GM03348 (cell line): ENCODE measurements around the gene AUTS2.

Source experiments
- DNase-seq: peaks from one replicate; pipeline ENCODE4 v3.0.0; 2012; ENCODE audit warnings: low spot score

The AUTS2 gene

DNA sequence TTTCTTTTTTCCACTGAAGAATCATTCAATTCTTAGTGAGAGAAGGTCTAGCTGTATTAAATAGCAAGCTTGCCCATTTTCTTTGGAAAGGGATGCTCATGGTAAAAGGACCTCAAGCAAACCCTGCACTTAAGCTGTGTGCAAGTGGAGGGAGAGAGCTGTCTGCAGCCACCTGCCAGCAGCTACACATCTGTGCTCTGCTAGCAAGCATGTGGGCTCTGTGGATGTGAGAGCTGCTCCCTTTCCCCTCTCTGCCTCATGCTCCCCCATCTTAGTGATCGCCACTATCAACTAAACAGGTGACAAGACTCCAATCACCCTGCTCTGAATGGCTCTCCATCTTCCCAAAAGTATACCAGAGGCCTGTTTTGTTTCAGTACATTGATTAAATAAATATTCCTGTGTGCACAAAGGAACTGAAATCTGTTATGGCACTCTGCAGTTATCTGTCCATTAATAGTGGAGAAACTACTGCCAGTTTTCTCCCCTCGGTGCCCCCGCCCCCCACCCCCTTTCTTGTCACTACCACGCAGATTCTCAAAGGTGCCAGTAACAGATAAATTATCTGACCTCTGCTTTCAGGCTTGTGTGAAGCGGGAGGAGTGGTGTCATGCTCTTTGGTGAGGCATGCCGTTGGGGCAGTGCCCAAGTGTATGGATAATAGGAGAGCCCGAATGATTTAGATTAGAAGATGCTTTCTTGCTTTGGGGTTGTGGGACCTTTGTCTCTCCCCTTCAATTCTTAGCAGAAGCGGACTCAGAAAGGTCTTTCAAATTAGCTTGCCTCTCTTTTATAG lies 26.4 kb downstream of the AUTS2 start:
- DNase-seq = no peak

DNA sequence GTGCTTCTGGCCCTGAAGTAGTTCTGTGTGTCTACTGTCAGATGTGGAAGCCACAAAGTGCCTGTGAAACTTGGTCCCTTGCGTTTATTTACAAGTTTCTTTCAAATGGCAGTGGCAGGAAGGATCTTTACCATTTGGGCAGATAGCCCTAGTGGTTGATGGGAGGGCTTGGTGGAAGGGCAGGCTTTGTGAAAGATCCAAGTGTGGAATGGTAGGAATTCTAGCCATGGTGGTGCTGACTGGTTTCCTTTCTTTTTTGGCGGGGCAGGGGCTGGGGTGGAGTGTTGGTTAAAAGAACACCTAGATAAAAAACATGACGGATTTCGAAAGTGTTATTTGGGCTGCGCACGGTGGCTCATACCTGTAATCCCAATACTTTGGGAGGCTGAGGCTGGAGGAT lies 27.0 kb downstream of the AUTS2 start:
- DNase-seq = no peak

DNA sequence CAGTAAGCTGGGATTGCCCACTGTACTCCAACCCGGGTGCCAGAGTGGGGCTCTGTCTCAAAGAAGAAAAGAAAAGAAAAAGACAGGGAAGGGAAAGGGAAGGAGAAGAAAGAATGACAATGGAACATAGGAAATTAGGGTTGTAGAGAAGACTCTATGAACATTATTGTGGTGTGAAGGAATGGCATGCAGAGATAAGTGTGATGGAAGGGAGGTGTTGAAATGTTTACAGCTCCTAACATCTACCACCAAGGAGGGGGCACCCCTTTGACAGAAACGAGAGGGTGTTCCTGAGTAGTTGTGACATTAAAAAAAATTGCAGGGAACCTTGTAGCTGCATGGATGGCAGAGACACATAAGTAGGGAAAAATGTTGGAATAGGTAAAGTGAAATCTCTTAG lies 27.5 kb downstream of the AUTS2 start:
- DNase-seq = no peak

DNA sequence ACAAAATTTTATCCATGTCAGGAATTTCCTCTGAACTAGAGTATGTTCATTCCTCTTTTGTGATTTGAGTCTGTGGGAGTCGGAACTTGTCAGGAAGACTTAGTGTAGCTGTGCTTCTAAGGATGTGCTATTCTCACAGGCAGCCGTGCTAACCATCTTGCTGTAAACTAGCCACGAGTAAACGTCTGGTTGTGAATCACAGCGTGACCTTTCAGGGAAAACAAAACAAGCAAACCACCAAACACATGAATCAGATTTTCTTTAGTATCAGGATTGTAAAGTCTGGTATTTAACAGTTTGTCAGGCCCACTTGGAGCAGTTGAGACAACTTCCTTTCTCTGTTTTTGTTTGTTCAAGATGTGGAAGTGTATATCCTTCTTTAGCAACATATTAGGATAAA lies 32.0 kb downstream of the AUTS2 start:
- DNase-seq = peak; percentile 75

DNA sequence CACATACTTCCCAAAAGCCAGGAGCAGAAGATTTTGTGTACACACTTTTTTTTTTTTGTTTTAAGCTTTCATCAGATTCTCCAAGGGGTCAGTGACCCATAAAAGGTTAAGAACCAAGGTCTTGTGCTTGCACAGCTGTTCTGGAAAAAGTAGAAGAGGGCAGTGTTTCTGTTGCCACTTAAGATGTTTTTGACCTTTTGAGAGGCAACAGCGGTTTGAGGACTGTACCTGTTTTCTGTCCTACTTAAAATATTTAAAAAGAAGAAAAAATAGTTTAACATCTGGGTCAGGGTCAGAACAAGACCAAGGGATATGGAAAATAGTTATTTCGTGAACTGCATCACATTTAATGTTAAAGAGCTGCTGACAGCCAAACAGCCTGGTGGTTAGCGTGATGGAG lies 32.9 kb downstream of the AUTS2 start:
- no peak for DNase-seq

DNA sequence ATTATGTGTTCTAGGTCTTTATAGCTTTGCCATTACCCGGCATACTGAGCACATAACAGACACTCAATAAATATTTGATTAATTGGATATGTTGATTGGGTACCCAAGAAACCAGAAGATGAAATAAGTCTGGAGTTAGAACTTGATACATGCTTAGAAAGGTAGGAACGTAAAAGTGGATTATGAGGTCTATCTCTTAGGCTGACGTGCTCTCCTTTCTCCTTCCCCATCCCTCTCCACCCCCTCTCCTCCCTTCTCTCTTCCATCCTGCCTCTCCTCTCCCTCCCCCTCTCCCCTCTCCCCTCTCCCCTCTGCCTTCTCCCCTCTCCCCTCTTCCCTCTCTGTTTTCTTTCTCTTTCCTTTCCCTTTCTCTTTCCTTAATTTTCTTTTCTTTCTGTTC lies 34.0 kb downstream of the AUTS2 start:
- DNase-seq = no peak

DNA sequence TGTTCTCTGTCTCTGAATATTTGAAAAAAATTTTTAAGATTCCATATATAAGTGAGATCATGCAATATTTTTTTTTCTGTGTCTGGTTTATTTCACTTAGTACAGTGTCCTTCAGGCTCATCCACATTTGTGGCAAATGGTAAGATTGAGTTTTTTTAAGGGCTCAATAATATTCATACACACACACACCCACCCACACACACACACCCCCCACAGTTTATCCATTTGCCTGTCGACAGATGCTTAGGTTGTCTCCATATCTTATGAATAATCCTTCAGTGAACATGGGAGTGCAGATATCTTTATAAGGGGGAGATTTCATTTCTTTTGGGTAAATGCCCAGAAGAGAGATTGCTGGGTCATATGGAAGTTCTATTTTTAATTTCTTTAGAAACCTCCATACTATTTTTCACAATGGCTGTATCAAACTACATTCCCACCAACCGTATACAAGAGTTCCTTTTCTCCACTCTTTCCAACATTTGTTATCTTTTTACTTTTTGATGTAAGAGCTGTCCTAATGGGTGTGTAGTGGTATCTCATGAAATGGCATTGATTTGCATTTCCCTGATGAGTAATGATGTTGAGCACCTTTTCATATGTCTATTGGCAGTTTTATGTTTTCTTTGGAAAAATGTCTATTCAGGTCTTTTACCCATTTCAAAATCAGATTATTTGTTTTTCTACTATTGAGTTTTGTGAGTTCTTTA lies 35.0 kb downstream of the AUTS2 start:
- no peak for DNase-seq

DNA sequence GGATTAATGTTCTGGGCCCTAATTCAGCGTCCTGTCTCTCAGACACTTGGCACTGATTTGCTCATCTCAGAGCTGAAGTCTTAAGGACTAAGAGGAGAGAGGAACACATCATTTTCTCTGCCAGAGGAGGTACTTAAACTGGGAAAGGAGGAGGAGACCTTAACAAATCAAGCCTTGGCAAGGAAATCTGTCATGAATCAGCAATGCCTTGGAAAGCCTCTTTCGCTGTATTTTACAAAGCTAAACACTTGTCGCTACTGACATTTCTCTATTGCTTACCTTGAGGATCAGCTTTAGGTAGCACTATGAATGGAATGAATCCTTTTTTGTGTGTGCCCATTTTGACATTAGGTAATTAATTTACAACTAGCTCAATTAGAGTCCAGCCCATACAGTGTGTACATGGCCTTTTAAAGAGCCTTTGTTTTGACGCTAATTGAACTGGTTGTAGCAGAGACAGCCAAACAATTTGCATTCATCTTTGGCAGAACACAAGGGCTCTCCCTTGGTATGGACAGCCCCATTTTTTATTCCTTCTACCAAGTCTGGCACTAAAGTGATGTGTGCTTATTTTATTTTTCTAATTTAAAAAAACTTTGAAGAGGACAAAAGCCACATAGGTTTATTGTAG lies 37.4 kb downstream of the AUTS2 start:
- DNase-seq = peak; percentile 8

DNA sequence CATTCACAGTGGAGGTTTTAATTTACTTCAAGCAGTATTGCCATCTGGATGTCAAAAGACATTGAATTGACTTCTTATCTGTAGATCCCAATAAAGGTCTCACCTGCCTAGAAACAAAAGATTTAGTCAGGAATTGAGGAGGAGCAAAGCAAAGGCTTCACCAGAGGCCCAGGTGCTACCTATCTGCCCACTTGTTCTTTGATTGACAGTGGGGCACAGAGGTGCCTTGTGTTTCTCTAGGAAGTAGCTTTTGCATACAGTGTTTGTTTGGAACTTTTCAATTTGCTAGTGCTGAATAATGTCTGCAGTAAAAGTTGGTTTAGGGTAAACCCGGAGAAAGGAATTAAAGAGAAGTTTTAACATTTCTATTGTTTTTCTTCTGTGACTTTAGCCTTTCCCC lies 40.4 kb downstream of the AUTS2 start:
- DNase-seq = no peak

DNA sequence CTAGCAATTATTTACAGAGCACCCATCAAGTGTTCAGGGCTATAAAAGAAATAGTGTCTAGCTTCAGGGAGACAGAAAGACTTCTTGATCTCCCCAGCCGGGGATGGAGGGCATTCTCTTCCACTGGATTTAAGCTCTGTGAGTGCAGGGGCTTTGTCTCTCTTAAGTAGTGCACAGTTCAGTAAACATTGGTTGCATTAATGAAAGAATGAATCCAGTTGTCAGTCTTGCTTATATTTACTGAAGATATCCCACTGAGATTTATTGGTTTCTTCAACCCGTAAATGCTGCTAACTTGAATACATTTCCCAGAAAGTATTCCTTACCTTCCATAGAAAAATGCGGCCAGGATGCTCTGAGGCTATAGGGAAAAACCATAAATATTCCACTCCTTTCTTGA lies 41.9 kb downstream of the AUTS2 start:
- DNase-seq = no peak

DNA sequence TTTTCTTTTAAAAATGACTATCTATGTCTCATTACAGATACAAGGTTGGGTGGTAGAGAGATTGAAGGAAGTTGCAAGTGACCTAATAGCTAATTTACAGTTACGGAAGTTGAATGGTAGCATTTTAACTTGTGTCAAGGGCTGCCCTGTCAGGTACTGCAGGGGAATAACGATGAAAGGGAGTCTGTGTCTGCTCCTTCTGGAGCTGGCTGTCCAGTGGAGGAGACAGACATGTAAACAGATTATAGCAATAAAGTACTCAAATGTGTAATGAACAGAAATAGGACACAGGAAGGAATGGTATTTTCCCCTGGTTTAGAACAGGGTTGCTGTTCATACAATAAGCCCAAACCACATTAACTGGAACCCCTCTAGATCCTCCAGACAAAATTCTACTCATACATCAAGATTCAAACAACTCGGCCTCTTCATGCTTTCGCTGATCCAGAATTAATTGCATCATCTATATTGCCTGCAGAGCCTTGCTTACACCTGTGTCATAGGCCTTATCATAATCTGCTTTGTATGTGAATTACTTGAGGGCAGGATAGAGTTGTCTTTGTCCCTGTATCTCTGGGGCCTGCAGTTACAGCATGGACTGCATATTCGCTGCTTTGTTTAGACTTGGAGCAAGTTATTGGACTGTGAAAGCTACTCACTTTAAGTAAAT lies 42.8 kb downstream of the AUTS2 start:
- DNase-seq = no peak

DNA sequence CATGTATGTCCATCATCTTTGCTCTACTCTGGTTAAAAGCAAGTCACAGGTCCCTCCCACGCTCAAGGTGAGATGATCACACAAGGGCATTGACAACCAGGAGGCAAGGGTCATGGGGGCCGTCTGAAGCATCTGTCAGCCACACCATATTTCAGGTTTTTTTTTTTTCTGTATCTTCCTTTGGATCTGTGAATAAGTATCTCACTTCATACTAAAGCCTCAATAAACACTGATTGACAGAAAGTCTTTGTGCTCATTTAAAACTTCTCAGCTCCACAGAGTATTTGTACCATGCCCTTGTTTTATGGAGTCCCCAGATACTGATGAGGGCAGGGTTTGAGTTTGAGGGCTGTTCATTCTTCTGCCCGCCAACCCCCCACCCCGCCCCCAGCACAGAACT lies 45.0 kb downstream of the AUTS2 start:
- no peak for DNase-seq

DNA sequence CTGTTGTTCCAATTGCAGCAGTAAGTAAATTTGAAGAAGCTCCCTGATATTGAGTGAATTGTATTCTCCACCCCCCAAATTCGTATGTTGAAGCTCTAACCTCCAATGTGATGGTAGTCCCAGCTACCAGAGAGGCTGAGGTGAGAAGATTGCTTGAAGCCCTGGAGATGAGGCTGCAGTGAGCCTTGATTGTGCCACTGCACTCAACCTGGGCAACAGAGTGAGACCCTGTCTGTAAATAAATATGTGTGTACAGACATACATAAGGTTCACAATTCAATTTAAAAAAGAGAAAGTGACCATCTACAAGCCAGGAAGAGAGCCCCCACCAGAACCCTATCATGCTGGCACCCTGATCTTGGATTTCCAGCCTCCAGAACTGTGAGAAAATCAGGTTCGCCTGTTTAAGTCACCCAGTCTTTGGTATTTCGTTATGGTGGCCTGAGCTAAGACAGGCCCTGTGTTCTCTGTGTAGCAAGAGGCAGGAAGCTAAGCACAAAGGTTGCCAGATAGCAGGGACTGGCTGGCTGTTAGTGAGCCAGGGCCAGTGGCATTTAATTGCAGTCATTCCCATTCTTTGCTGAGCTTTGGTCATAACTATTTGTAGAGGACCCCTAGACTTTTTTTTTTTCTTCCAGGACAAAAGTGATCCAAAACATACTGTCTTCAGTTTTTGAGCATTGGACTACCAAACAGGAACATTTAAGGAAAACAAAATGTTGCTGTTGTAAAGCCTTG lies 45.6 kb downstream of the AUTS2 start:
- DNase-seq = peak; percentile 15

DNA sequence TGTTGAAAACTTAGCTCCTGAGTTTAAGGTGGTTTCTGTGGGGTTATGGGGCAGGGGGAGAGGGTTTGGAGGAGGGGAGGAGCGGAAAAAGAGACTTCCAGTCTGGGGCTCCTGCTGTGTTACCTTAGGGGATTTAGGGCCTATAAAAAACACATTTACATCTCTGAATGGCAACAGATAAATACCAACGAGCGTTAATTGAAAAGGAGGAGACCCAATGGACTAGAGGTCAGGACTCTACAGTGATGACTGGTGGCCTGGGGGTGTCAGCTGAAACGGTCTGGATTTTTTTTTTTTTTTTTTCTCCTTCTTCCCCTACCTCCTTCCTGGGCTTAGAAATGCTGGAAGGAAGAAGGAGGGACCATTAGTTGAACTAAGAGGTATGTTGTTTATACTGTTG lies 47.4 kb downstream of the AUTS2 start:
- no peak for DNase-seq

DNA sequence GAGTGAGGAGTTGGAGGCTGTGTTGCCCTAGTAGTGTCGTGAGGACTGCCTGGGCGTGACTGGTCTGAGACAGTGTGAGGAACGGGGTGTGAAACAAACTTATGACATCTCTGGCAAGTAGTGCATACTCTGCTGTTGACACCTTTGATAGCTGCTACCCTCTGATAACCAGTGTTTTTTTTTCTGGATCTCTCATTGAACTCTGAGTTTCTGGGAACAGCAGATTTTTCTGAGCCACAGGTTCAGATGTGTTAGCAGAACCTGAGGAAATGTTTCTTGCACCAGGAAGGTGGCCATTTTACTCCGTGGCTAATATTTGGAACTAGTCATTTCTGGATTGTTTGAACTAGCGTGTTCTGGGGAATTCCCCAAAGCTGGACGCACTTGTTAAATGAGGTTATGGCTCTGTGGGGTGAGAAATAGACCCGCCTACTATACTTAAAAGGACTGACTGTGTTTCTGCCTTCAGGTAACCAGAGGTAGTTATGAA lies 52.9 kb downstream of the AUTS2 start:
- DNase-seq = no peak

DNA sequence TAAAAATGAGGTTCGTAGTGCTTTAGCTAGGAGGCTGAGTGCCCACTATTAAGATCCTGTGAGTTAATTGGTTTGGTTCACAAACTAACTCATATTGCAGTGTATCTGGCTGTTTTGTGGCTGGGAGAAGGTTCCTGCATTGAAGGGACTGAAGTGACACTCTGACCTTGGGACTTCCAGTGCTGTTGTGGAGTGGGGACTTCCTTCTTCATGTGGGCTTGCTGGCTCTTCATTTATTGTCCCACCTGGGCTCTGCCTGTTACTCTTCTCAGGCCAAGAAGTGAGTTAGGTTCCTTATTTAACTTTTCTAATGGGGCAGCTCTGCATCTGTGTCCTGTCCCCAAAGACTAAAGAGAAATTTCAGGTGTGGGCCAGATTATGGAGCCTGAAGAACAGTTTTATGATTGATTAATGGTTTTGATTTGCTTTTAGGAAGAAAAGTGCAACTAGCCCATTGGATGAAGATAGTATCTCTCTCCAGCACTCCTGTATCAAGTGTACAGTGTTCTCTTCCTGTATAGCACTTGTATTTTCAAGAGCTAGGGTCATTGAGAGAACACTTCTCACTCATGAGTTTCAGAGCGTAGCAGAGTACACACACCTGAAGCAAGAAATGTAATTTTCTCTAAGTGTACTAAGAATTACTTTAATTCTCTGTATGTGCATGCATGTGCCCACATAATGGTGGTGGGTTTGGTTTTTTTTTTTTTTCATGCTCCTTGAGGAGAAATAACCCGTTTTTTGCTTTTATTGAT lies 54.8 kb downstream of the AUTS2 start:
- DNase-seq = no peak

DNA sequence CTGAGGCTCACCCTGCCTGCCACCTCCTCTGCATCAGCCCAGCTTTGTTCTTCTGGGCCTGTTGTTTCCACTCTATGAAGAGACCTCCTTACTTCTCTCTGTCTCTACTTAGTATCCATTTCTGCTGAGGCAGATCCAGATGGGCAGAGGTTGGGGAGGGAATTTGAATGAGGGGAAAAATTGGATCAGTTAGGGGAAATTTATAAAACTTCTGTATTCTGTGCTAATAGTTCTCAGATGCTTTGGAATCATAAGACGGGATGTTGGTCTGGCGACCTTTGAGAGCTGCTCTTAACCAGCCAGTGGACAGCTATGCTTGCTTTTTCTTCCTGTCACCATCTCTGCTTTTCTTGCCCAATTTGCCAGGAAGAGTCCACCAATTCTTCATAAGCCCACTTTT lies 55.5 kb downstream of the AUTS2 start:
- DNase-seq = no peak

DNA sequence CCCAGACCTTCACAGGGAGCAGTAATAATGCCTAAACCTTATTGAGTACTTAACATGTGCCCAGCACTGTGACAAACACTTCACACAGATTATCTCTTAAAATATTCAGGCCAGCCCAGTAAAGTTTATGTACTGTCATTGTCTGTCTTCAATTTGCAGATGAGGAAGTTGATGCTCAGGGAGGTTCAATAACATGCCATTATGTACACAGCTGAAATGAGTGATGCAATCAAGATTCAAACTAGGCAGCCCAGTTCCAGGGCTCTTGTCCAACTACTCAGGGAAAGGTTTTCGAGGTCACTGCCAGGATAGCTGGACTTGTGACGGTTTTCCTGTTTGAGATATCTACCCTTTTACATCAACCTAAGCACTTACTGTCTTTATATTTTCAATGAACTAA lies 56.1 kb downstream of the AUTS2 start:
- DNase-seq = no peak

DNA sequence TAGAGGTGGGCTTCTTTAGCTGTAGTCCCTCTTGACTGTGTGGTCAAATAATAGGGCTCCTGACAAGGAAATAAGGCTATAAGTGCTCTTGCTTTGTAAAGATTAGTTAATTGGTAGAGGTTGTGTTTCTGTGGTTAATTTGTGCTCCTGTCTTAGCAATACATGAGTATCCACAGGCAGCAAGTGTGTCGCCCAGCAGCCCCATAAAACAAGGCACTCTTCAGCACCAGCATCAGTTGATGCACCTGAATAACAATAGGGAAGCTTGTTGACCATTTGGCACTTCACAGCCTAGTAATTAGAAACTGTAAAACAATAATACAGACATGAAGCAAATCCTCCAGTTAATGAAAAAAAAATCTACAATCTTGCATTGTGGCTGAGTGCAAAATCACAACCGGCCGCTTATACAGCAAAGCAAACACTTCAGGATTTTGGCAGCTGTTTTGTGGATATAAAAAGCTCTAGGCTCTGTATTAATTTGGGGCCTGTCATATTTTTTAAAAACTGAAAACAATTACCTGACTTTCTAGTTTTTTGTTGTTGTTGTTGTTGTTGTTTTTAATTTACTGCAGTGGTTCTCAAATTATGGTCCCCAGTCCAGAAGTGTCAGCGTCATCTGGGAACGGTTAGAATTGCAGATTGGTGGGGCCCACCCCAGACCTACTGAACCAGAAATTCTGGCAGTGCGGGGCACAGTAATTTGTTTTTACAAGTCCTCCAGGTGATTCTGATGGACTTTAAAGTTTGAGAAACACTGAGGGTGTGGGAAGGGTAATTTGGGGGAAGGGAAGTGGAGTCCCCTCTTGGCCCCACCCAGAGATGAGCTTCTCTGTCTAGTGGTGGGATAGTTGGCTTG lies 56.8 kb downstream of the AUTS2 start:
- no peak for DNase-seq

DNA sequence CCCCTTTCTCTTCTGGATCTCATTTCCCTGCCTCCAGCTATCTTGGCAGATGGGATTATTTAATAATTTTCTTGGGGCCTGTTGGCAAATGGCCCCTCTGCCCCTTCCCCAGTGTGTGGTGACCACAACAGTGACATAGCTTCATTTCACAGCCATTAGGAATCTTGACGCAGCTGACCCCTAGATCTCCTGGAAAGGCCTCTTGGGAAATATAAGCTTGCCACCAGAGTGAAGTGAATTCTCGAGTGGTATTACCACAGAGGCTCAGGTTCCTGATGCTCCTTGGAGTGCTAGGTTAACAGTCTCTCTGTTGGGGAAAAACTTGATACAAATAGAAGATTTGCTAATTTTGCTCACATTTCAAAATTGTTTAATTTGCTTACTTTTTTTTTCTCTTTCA lies 57.8 kb downstream of the AUTS2 start:
- DNase-seq = no peak
